Endothelial cell of umbilical vein (primary cell): ENCODE results near the gene ULK1. TPM values are rescaled to one million over a fixed set of nuclear protein-coding genes. Genes with fewer than 3 reads are reported as not detected.

ENCODE experiments used
- BruUV-seq: library from RNA; stranded (reverse); fragments of 400-500 nt; replicated peaks from 2 replicates; lab custom pipeline; 2021; lab: Mats Ljungman, UMichigan
- CTCF ChIA-PET: fragments of 300-600, 350-600 bp; sonication (Branson Sonifier 250); formaldehyde crosslinking; loops from one replicate; lab custom pipeline; 2021; ENCODE audit warnings: antibody characterized with exemption, inconsistent platforms; lab: Charles Lee
- POLR2A ChIA-PET: fragments of 300-600, 350-600 bp; sonication (Branson Sonifier 250); formaldehyde crosslinking; loops from one replicate; lab custom pipeline; 2021; ENCODE audit warnings: antibody characterized with exemption, inconsistent platforms; lab: Charles Lee
- DNase-seq: peaks from one replicate; pipeline ENCODE4 v3.0.0-alpha.2; 2011; ENCODE audit warnings: low read depth, low spot score
- FAIRE-seq: peaks from 2 replicates; lab custom pipeline; 2011; peaks lifted over from hg19 to GRCh38; lab: Jason Lieb, UNC
- H2AFZ ChIP-seq: 2 replicates; pipeline ENCODE4 v1.6.0; 2012; ENCODE audit warnings: low read depth, low read length, control low read depth, inconsistent platforms
- H3K27ac ChIP-seq: 2 replicates; pipeline ENCODE4 v1.5.1; 2011; ENCODE audit warnings: low read depth, mild to moderate bottlenecking, control low read depth, low read length, moderate library complexity; ENCODE audit not compliant: insufficient read depth
- H3K27me3 ChIP-seq, 2 experiments: 2 replicates each; pipeline versions ENCODE4 v1.6.0 to v1.6.1; 2011; ENCODE audit warnings: low read length in 2 of 2, mixed read lengths in 1 of 2; ENCODE audit not compliant: control insufficient read depth in 2 of 2, insufficient read depth in 2 of 2
- H3K36me3 ChIP-seq, 2 experiments: 2 replicates in 1 of 2; 3 replicates in 1 of 2; pipeline ENCODE4 v1.5.1; 2011; ENCODE audit warnings: low read length in 2 of 2, mild to moderate bottlenecking in 1 of 2, moderate library complexity in 1 of 2; ENCODE audit not compliant: control insufficient read depth in 2 of 2, insufficient read depth in 2 of 2; ENCODE audit errors: extremely low read depth in 1 of 2
- H3K4me1 ChIP-seq: 3 replicates; pipeline ENCODE4 v1.5.1; 2011; ENCODE audit warnings: mild to moderate bottlenecking, low read length; ENCODE audit not compliant: control insufficient read depth, insufficient read depth; ENCODE audit errors: extremely low read depth
- H3K4me2 ChIP-seq: 2 replicates; pipeline ENCODE4 v1.6.1; 2011; ENCODE audit warnings: low read length, control low read depth, mixed read lengths; ENCODE audit not compliant: insufficient read depth
- H3K4me3 ChIP-seq, 3 experiments: fragments of 200-600 bp in 1 of 3; sonication (generic), shearing (Covaris generic) in 1 of 3; replicated peaks in 1 of 3; 2 replicates each; pipeline ENCODE4 v1.5.1; 2011 to 2016; ENCODE audit warnings: control low read depth in 3 of 3, low read length in 3 of 3, mild to moderate bottlenecking in 2 of 3, inconsistent platforms in 1 of 3, low read depth in 1 of 3, moderate library complexity in 1 of 3; ENCODE audit not compliant: insufficient read depth in 1 of 3
- H3K79me2 ChIP-seq: 2 replicates; pipeline ENCODE4 v1.6.0; 2012; ENCODE audit warnings: low read length, inconsistent platforms; ENCODE audit not compliant: control insufficient read depth, insufficient read depth
- H3K9ac ChIP-seq: replicated peaks from 2 replicates; pipeline ENCODE3; 2011; ENCODE audit warnings: low read length, control low read depth; ENCODE audit not compliant: insufficient read depth; ENCODE audit errors: extremely low read depth
- H3K9me1 ChIP-seq: replicated peaks from 3 replicates; pipeline ENCODE4 v1.6.0; 2011; ENCODE audit warnings: mild to moderate bottlenecking, low read length; ENCODE audit not compliant: control insufficient read depth, insufficient read depth; ENCODE audit errors: extremely low read depth
- H3K9me3 ChIP-seq: replicated peaks from 2 replicates; pipeline ENCODE4 v1.5.1; 2012; ENCODE audit warnings: low read length, inconsistent platforms; ENCODE audit not compliant: control insufficient read depth, insufficient read depth
- H4K20me1 ChIP-seq: replicated peaks from 2 replicates; pipeline ENCODE3; 2011; ENCODE audit warnings: mild to moderate bottlenecking, low read length; ENCODE audit not compliant: control insufficient read depth, insufficient read depth; ENCODE audit errors: extremely low read depth
- CTCF ChIP-seq, 2 donors: IDR thresholded peaks; 1 replicate in 1 of 2; 2 replicates in 1 of 2; pipeline ENCODE4 v1.5.1; 2011; ENCODE audit warnings: low read length in 2 of 2, mild to moderate bottlenecking in 2 of 2, moderate library complexity in 2 of 2, control low read depth in 1 of 2, inconsistent platforms in 1 of 2, low read depth in 1 of 2; ENCODE audit not compliant: insufficient read depth in 1 of 2; ENCODE audit errors: extremely low read depth in 1 of 2
- EZH2 ChIP-seq: IDR thresholded peaks from 2 replicates; pipeline ENCODE4 v1.6.1; 2012; ENCODE audit warnings: borderline replicate concordance, low read depth, mild to moderate bottlenecking, moderate library complexity, low read length, inconsistent platforms; ENCODE audit not compliant: severe bottlenecking
- FOS ChIP-seq: IDR thresholded peaks from 2 replicates; pipeline ENCODE4 v1.6.1; 2011; ENCODE audit warnings: mild to moderate bottlenecking, low read length, moderate library complexity, borderline replicate concordance; ENCODE audit not compliant: insufficient read depth
- GATA2 ChIP-seq: IDR thresholded peaks from 2 replicates; pipeline ENCODE4 v1.7.0; 2011; ENCODE audit warnings: low read depth, mild to moderate bottlenecking, moderate library complexity, mixed read lengths, low read length; ENCODE audit not compliant: insufficient read length, insufficient read depth
- JUN ChIP-seq: IDR thresholded peaks from 2 replicates; pipeline ENCODE4 v1.6.1; 2011; ENCODE audit warnings: borderline replicate concordance, low read depth; ENCODE audit not compliant: insufficient read length, insufficient read depth
- MAX ChIP-seq: IDR thresholded peaks from 2 replicates; pipeline ENCODE4 v1.6.1; 2011; ENCODE audit not compliant: insufficient read depth, insufficient read length
- MYC ChIP-seq: IDR thresholded peaks from one replicate; pipeline ENCODE4 v1.6.1; 2011; ENCODE audit warnings: mild to moderate bottlenecking, low read depth, low read length
- POLR2A ChIP-seq: IDR thresholded peaks from 2 replicates; pipeline ENCODE4 v1.6.1; 2012; ENCODE audit warnings: low read depth, mild to moderate bottlenecking, control low read depth, low read length
- POLR2AphosphoS5 ChIP-seq: IDR thresholded peaks from 2 replicates; pipeline ENCODE4 v1.6.1; 2012; ENCODE audit warnings: low read depth, mild to moderate bottlenecking, control low read depth, low read length, moderate library complexity; ENCODE audit not compliant: insufficient read depth
- dilution Hi-C: fragments of 300-500 bp; cut with MboI; formaldehyde crosslinking; loops from one replicate; pipeline ENCODE4 v1.15.0; 2019; ENCODE audit warnings: low sequenced_read_pairs; ENCODE audit not compliant: extremely low pct_ligation_motif_present
- intact Hi-C: fragments of 100-400 bp; cut with micrococcal nuclease; formaldehyde crosslinking; loops from one replicate; pipeline ENCODE4 v1.10.0; 2022
- polyA plus RNA-seq, 4 experiments: library from polyadenylated mRNA; depleted of rRNA in 3 of 4; stranded (reverse) in 3 of 4; unstranded in 1 of 4; fragments of >200 nt; gene quantifications; 2 replicates each; pipeline versions ENCODE4 v1.2.1 to v1.2.3, GENCODE V29; 2011 to 2012; ENCODE audit warnings: missing spikeins in 1 of 4
- total RNA-seq: library from RNA; stranded (reverse); gene quantifications from 2 replicates; pipeline ENCODE4 v1.2.3, GENCODE V29; 2021

The ULK1 gene
- total and polyA plus RNA-seq, 2 donors (not counting 3 experiments of a cell fraction or from before 2014, with no cell fraction given) = 14.4 to 38.2 TPM

GRCh38 chr12:131922772-131923171 is 28.4 kb downstream of the ULK1 start:
- H3K27me3 ChIP-seq = no peaks in the 10 kb centered on the region
- peaks cover 0 to 19% of the 10 kb centered on the region in 2 experiments for H3K36me3 ChIP-seq
- POLR2A ChIA-PET = no interaction called here
- no peak overlapping the region for H3K27ac ChIP-seq
- DNase-seq (no peak), FAIRE-seq (no peak)
- CTCF ChIA-PET = no interaction called here
- no peak overlapping the region for H3K9ac ChIP-seq
- no TSS peak for BruUV-seq
- no peaks in the 10 kb centered on the region for H4K20me1 ChIP-seq
- H2AFZ ChIP-seq = no peak overlapping the region
- H3K9me3 ChIP-seq = no peaks in the 10 kb centered on the region
- no peaks in the 10 kb centered on the region for H3K9me1 ChIP-seq
- dilution Hi-C loops (no loop called here), intact Hi-C loops (no loop called here)
- no peak overlapping the region for H3K4me3 ChIP-seq
- TF ChIP-seq EZH2 (no peak), POLR2A (no peak), GATA2 (no peak), JUN (no peak), MYC (no peak), FOS (no peak), POLR2AphosphoS5 (no peak), CTCF (IDR thresholded peaks at IDR 0.05; ENCODE audit: extremely low read depth in 1 of 2, insufficient read depth in 1 of 2, low read depth in 1 of 2, low read length in 2 of 2) (no peak), MAX (no peak)
- H3K4me1 ChIP-seq = no peaks in the 10 kb centered on the region
- no peak overlapping the region for H3K4me2 ChIP-seq
- no peaks in the 10 kb centered on the region for H3K79me2 ChIP-seq
